ENCODE measurements around the gene WDR26.

DNA sequence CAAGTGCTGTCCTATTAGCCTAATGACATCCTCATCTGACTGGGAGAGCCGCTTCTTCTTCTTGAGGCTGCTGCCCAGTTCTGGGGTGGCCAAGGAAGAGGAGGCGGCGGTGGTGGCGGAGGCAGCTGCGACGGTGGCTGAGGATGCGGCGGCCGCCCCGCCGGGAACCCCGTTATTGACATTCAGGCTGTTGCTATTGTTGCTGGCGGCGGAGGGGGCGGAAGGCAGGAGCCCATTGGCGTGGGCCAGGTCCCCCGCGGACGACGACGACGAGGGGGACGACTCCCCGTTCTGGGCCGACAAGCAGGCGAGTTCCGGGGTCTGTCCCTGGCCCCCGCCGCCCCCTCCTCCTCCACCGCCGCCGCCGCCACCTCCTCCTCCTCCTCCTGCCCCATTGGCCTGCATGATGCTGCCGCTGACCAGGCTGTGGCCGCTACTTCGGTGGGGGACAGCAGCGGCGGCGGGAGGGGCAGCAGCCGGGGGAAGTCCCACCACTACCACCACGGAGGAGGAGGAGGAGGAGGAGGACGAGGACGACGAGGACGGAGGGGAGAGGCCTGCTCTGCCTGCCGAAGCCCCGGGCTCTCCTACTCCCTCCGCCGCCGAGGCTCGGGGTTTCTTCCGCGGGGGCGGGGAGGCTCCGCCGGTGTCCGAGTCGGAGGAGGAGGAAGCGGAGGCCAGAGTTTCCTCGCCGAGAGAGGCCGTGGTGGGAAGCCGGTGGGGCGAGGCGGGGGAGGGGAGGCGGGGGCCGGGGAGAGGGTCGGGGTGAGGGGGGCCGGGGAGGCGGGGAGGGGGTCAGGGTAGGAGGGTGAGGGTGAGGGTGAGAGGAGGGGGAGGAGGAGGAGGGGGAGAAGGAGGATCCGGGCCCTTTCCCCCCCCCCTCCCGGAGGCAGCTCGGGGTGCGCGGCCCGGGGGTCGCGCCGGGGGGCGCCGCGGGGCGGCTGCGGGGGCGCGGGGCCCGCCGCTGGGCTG lies 610 bp downstream of the WDR26 start:
- TF ChIP-seq, protein P1, sequence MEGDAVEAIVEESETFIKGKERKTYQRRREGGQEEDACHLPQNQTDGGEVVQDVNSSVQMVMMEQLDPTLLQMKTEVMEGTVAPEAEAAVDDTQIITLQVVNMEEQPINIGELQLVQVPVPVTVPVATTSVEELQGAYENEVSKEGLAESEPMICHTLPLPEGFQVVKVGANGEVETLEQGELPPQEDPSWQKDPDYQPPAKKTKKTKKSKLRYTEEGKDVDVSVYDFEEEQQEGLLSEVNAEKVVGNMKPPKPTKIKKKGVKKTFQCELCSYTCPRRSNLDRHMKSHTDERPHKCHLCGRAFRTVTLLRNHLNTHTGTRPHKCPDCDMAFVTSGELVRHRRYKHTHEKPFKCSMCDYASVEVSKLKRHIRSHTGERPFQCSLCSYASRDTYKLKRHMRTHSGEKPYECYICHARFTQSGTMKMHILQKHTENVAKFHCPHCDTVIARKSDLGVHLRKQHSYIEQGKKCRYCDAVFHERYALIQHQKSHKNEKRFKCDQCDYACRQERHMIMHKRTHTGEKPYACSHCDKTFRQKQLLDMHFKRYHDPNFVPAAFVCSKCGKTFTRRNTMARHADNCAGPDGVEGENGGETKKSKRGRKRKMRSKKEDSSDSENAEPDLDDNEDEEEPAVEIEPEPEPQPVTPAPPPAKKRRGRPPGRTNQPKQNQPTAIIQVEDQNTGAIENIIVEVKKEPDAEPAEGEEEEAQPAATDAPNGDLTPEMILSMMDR (IDR thresholded peaks at IDR 0.05): no peak
- no peak for TF ChIP-seq POLR2A (IDR thresholded peaks at IDR 0.05)

All from lower leg skin (tissue), 3 donors.